Trophoblast cell (in vitro differentiated cells and primary cell): ENCODE measurements around the gene TMEM178B.

ENCODE experiments used
- DNase-seq, 2 donors: peaks; one replicate each; pipeline ENCODE4 v3.0.0-alpha.2; 2016
- H2AFZ ChIP-seq: 2 replicates; pipeline ENCODE4 v1.6.1; 2013; ENCODE audit warnings: low read length, moderate library complexity, mild to moderate bottlenecking; ENCODE audit not compliant: insufficient read depth, poor library complexity
- H2AK5ac ChIP-seq: 2 replicates; pipeline ENCODE4 v1.6.1; 2013; ENCODE audit warnings: mild to moderate bottlenecking, low read length
- H2BK120ac ChIP-seq: 2 replicates; pipeline ENCODE4 v1.6.1; 2013; ENCODE audit warnings: low read length, mild to moderate bottlenecking, moderate library complexity; ENCODE audit not compliant: insufficient read depth, poor library complexity
- H2BK12ac ChIP-seq: 2 replicates; pipeline ENCODE4 v1.6.1; 2013; ENCODE audit warnings: mild to moderate bottlenecking, low read length, moderate library complexity
- H2BK5ac ChIP-seq: 2 replicates; pipeline ENCODE4 v1.6.1; 2013; ENCODE audit warnings: low read length, low read depth, moderate library complexity, mild to moderate bottlenecking; ENCODE audit not compliant: poor library complexity
- H3K14ac ChIP-seq: 2 replicates; pipeline ENCODE4 v1.6.1; 2013; ENCODE audit warnings: mild to moderate bottlenecking, low read length
- H3K18ac ChIP-seq: 2 replicates; pipeline ENCODE4 v1.6.1; 2013; ENCODE audit warnings: mild to moderate bottlenecking, low read length
- H3K23ac ChIP-seq: 2 replicates; pipeline ENCODE4 v1.6.1; 2013; ENCODE audit warnings: low read length
- H3K27ac ChIP-seq: 2 replicates; pipeline ENCODE4 v1.5.1; 2013; ENCODE audit warnings: low read depth, mild to moderate bottlenecking, inconsistent platforms, low read length, moderate library complexity
- H3K27me3 ChIP-seq: 2 replicates; pipeline ENCODE4 v1.6.1; 2013; ENCODE audit warnings: inconsistent platforms, mild to moderate bottlenecking, low read length, moderate library complexity; ENCODE audit not compliant: insufficient read depth
- H3K36me3 ChIP-seq, 2 experiments: 1 replicate in 1 of 2; 2 replicates in 1 of 2; pipeline ENCODE4 v1.6.1; 2013; ENCODE audit warnings: low read length in 2 of 2, mild to moderate bottlenecking in 2 of 2, moderate library complexity in 1 of 2; ENCODE audit not compliant: insufficient read depth in 2 of 2, control insufficient read depth in 1 of 2
- H3K4ac ChIP-seq: 2 replicates; pipeline ENCODE4 v1.6.1; 2013; ENCODE audit warnings: low read depth, mild to moderate bottlenecking, low read length, moderate library complexity
- H3K4me1 ChIP-seq, 2 experiments: 1 replicate in 1 of 2; 2 replicates in 1 of 2; pipeline ENCODE4 v1.6.1; 2013; ENCODE audit warnings: low read length in 2 of 2, mild to moderate bottlenecking in 2 of 2, moderate library complexity in 1 of 2; ENCODE audit not compliant: insufficient read depth in 2 of 2, control insufficient read depth in 1 of 2
- H3K4me2 ChIP-seq: 2 replicates; pipeline ENCODE4 v1.6.1; 2013; ENCODE audit warnings: inconsistent platforms, mild to moderate bottlenecking, low read length, moderate library complexity
- H3K4me3 ChIP-seq: 2 replicates; pipeline ENCODE4 v1.5.1; 2013; ENCODE audit warnings: mild to moderate bottlenecking, low read depth, low read length, inconsistent platforms
- H3K79me1 ChIP-seq: one replicate; pipeline ENCODE4 v1.6.1; 2013; ENCODE audit warnings: low read length
- H3K79me2 ChIP-seq: 2 replicates; pipeline ENCODE4 v1.6.1; 2013; ENCODE audit warnings: low read length, mild to moderate bottlenecking; ENCODE audit not compliant: control insufficient read depth, insufficient read depth, poor library complexity
- H3K9ac ChIP-seq: 2 replicates; pipeline ENCODE4 v1.6.1; 2013; ENCODE audit warnings: mild to moderate bottlenecking, low read length
- H3K9me3 ChIP-seq: 2 replicates; pipeline ENCODE4 v1.6.1; 2013; ENCODE audit warnings: low read depth, mild to moderate bottlenecking, control low read depth, inconsistent platforms, low read length; ENCODE audit not compliant: insufficient read depth
- H4K12ac ChIP-seq: 2 replicates; pipeline ENCODE4 v1.6.1; 2013; ENCODE audit warnings: low read depth, mild to moderate bottlenecking, low read length, moderate library complexity
- H4K8ac ChIP-seq: 2 replicates; pipeline ENCODE4 v1.6.1; 2013; ENCODE audit warnings: low read depth, mild to moderate bottlenecking, low read length, moderate library complexity
- H4K91ac ChIP-seq: one replicate; pipeline ENCODE4 v1.6.1; 2013; ENCODE audit warnings: low read depth, mild to moderate bottlenecking, low read length, moderate library complexity
- WGBS: extraction: QIAGEN DNeasy Blood & Tissue Kit; methylation state at CpG from one replicate; pipeline ENCODE4 v1.1.7; 2013; ENCODE audit warnings: missing lambda C conversion rate; ENCODE audit not compliant: insufficient read length, insufficient coverage; ENCODE audit errors: extremely low coverage; 5-methylcytosine and 5-hydroxymethylcytosine counted together

The TMEM178B gene

GRCh38 chr7:141340991-141341390, 267.1 kb downstream of the TMEM178B start:
- Histone ChIP-seq H4K91ac (no peak overlapping the region), H3K4ac (no peak overlapping the region), H3K23ac (no peak overlapping the region), H3K9me3 (peaks cover 4% of the 10 kb centered on the region), H3K27me3 (no peaks in the 10 kb centered on the region), H3K27ac (no peak overlapping the region), H4K8ac (no peak overlapping the region), H3K4me3 (no peak overlapping the region), H3K79me1 (no peaks in the 10 kb centered on the region), H2AK5ac (no peak overlapping the region), H3K36me3 (no peaks in the 10 kb centered on the region), H3K4me1 (no peaks in the 10 kb centered on the region), H3K14ac (no peak overlapping the region), H2BK120ac (no peak overlapping the region), H2BK12ac (no peak overlapping the region), H2AFZ (no peak overlapping the region), H3K9ac (no peak overlapping the region), H4K12ac (no peak overlapping the region), H3K79me2 (no peaks in the 10 kb centered on the region), H3K4me2 (no peak overlapping the region), H2BK5ac (no peak overlapping the region), H3K18ac (no peak overlapping the region)
- DNase-seq = no peak
- no CpG with 5 or more reads among the region's 4 CpGs for WGBS

- Histone ChIP-seq H2AFZ (no peak overlapping the region), H2BK5ac (no peak overlapping the region), H3K23ac (no peak overlapping the region), H3K4me3 (no peak overlapping the region), H3K14ac (no peak overlapping the region), H3K79me1 (no peaks in the 10 kb centered on the region), H4K12ac (no peak overlapping the region), H3K4me1 (no peaks in the 10 kb centered on the region), H3K27me3 (no peaks in the 10 kb centered on the region), H2AK5ac (no peak overlapping the region), H3K36me3 (no peaks in the 10 kb centered on the region), H3K27ac (no peak overlapping the region), H4K8ac (no peak overlapping the region), H3K18ac (no peak overlapping the region), H2BK120ac (no peak overlapping the region), H3K9me3 (peaks cover 1% of the 10 kb centered on the region), H3K4ac (no peak overlapping the region), H3K79me2 (no peaks in the 10 kb centered on the region), H2BK12ac (no peak overlapping the region), H3K9ac (no peak overlapping the region), H3K4me2 (no peak overlapping the region), H4K91ac (no peak overlapping the region)
- DNase-seq = no peak
- WGBS = no CpG with 5 or more reads among the region's 16 CpGs
Observed at GRCh38 chr7:141342621-141343408, 269.0 kb downstream of the TMEM178B start.

GRCh38 chr7:141344153-141344935, 270.5 kb downstream of the TMEM178B start:
- Histone ChIP-seq H3K14ac (no peak overlapping the region), H3K4me1 (no peaks in the 10 kb centered on the region), H3K27ac (no peak overlapping the region), H2AK5ac (no peak overlapping the region), H3K4me3 (no peak overlapping the region), H3K23ac (no peak overlapping the region), H3K4ac (no peak overlapping the region), H4K91ac (no peak overlapping the region), H3K4me2 (no peak overlapping the region), H3K9ac (no peak overlapping the region), H3K79me2 (no peaks in the 10 kb centered on the region), H4K8ac (no peak overlapping the region), H3K36me3 (no peaks in the 10 kb centered on the region), H3K9me3 (no peaks in the 10 kb centered on the region), H2BK5ac (no peak overlapping the region), H4K12ac (no peak overlapping the region), H3K79me1 (no peaks in the 10 kb centered on the region), H3K18ac (no peak overlapping the region), H2AFZ (no peak overlapping the region), H3K27me3 (no peaks in the 10 kb centered on the region), H2BK12ac (no peak overlapping the region), H2BK120ac (no peak overlapping the region)
- DNase-seq = no peak
- no CpG with 5 or more reads among the region's 3 CpGs for WGBS

- Histone ChIP-seq H3K4me3 (no peak overlapping the region), H3K79me2 (no peaks in the 10 kb centered on the region), H3K79me1 (no peaks in the 10 kb centered on the region), H2AFZ (no peak overlapping the region), H3K36me3 (no peaks in the 10 kb centered on the region), H3K9ac (no peak overlapping the region), H3K27ac (no peak overlapping the region), H3K27me3 (no peaks in the 10 kb centered on the region), H3K23ac (no peak overlapping the region), H4K91ac (no peak overlapping the region), H2BK5ac (no peak overlapping the region), H3K14ac (no peak overlapping the region), H3K4me1 (no peaks in the 10 kb centered on the region), H4K8ac (no peak overlapping the region), H2AK5ac (no peak overlapping the region), H3K18ac (no peak overlapping the region), H3K9me3 (no peaks in the 10 kb centered on the region), H3K4ac (no peak overlapping the region), H3K4me2 (no peak overlapping the region), H2BK120ac (no peak overlapping the region), H4K12ac (no peak overlapping the region), H2BK12ac (no peak overlapping the region)
- no peak for DNase-seq
- WGBS = no CpG with 5 or more reads among the region's 7 CpGs
Observed at GRCh38 chr7:141348728-141349127, 274.9 kb downstream of the TMEM178B start.
